Kidney epithelial cell (primary cell): ENCODE measurements around the gene TMEM187. TPM values are rescaled to one million over a fixed set of nuclear protein-coding genes. Genes with fewer than 3 reads are reported as not detected.

ENCODE experiments used
- DNase-seq: peaks from one replicate; pipeline ENCODE4 v3.0.0-alpha.2; 2010; ENCODE audit warnings: low read depth
- H3K27me3 ChIP-seq: 2 replicates; pipeline ENCODE4 v1.6.0; 2011; ENCODE audit warnings: low read length; ENCODE audit not compliant: control insufficient read depth, insufficient read depth
- H3K36me3 ChIP-seq: 2 replicates; pipeline ENCODE4 v1.5.1; 2011; ENCODE audit warnings: low read length; ENCODE audit not compliant: control insufficient read depth, insufficient read depth
- H3K4me3 ChIP-seq: 2 replicates; pipeline ENCODE4 v1.5.1; 2011; ENCODE audit warnings: low read depth, mild to moderate bottlenecking, control low read depth, low read length
- total RNA-seq: library from RNA; depleted of rRNA; stranded (reverse); fragments of >200 nt; gene quantifications from 2 replicates; pipeline ENCODE4 v1.2.3, GENCODE V29; 2015
- TF ChIP-seq, protein P1 (sequence below): IDR thresholded peaks from 2 replicates; pipeline ENCODE4 v1.5.1; 2011; ENCODE audit warnings: mild to moderate bottlenecking, moderate library complexity, low read length, control low read depth, inconsistent platforms; ENCODE audit not compliant: insufficient read depth, poor library complexity, severe bottlenecking

Gene TMEM187
- total RNA-seq, 1 donor from 2014 or later, result 6.7 TPM

DNA sequence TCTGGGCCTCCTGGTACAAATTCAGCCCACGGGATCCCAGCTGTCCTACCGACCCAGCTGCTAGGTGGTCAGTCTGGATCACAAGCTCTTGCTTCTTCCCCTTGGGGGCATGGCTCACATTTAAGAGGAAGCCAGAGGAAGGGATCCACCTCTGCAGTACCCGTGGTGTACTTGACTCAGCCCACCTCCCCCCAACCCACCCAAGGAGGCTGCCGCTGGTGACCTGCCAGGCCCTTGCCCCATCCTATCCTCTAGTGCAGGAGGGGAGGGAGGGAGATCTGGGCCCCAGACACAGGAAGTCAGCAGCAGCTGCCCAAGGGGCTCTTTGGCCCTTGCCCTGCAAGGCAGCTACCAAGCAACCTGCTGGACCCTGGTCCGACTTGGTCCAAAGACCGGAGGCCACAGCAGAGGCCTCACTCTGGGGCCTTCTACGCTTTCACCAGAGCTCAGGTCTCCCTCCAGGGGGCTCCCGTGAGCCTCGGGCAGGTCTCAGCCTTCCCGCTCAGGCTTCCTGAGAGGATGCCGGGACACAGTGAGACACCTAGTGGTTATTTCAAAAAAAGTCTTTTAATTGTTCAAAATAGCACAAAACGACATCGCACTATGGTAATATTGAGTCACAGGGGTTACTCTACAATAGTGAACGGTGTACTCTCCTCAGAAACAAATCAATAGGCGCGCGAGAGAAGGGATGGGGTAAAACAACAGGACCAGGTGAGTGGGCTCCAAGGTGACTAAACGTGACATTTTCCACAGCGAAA, 25.4 kb upstream of the TMEM187 start:
- Histone ChIP-seq H3K27me3 (no peaks in the 10 kb centered on the region), H3K4me3 (no peak overlapping the region), H3K36me3 (peaks cover 4% of the 10 kb centered on the region)
- no peak for DNase-seq
- TF ChIP-seq, protein P1, sequence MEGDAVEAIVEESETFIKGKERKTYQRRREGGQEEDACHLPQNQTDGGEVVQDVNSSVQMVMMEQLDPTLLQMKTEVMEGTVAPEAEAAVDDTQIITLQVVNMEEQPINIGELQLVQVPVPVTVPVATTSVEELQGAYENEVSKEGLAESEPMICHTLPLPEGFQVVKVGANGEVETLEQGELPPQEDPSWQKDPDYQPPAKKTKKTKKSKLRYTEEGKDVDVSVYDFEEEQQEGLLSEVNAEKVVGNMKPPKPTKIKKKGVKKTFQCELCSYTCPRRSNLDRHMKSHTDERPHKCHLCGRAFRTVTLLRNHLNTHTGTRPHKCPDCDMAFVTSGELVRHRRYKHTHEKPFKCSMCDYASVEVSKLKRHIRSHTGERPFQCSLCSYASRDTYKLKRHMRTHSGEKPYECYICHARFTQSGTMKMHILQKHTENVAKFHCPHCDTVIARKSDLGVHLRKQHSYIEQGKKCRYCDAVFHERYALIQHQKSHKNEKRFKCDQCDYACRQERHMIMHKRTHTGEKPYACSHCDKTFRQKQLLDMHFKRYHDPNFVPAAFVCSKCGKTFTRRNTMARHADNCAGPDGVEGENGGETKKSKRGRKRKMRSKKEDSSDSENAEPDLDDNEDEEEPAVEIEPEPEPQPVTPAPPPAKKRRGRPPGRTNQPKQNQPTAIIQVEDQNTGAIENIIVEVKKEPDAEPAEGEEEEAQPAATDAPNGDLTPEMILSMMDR, result peak; percentile 95

DNA sequence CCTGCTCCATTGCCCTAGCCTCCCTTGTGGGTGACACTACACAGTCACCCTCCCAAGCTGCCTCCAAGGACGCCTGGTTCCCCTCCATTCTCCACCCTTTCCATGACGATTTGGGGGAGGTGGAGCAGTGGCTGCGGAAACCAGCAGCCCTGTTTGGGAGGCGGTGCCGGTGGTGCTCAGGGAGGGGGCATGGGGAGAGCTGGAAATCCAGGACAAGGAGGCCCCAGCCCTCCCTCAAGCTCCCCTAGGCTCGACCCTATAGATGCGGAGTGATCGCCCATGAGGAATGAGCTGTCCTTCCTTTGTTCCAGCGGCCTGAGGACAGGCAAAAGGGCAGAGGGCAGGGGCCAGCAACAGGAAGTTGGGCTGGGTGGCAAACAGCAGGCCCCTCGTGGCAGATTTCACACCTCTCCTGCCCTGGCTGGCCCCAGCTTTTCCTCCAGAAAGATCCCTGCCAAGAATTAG, 24.5 kb upstream of the TMEM187 start:
- H3K27me3 ChIP-seq, result no peaks in the 10 kb centered on the region
- TF ChIP-seq, protein P1, result no peak
- H3K36me3 ChIP-seq, result peaks cover 5% of the 10 kb centered on the region
- H3K4me3 ChIP-seq, result no peak overlapping the region
- no peak for DNase-seq

DNA sequence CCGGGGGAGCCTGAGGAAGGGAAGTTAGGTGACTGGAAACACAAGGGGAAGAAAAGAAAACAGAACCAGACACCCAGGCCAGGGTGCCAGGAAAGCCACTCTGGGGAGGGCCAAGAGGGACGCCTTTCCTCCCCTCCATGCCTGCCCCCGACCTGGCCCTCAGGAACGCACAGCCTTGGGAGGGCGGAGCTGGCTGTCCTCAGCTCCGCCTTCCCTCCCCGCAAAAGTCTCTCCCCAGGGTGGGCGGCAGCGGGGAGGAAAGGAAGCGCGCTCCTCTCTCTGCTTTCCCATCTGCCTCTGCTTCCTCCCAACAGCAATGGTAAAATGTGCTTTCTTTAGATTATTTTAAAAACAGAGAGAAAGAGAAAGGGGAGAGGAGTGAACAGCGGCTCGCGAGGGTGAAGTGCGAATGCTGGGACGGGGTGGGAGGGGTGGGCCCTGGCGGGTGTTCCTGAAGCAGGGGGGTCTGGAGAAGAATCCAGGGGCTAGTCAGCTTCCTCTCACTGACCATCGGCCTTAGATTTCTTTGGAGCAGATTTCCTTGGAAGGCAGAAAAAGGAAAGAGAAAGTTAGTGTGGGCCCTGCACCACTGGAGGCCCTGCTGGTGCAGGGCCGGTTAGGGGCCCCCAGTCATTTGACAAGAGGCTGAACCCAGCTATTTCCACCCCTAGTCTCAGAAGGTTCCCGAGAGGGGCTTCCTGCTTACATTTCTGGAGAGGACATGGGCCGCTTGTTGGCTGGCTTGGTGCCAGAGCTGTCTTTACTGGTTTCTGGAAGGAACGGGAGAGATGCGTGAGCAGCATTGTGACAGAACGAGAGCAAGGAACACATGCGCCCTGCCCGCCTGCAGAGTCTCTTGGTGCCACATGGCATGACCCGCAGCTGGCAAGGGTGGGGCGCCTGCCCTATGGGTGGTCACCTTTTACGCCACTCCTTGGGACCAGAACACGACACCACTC, 23.4 kb upstream of the TMEM187 start:
- no peak for DNase-seq
- H3K27me3 ChIP-seq, result no peaks in the 10 kb centered on the region
- no peak overlapping the region for H3K4me3 ChIP-seq
- peaks cover 6% of the 10 kb centered on the region for H3K36me3 ChIP-seq
- TF ChIP-seq, protein P1, result no peak

DNA sequence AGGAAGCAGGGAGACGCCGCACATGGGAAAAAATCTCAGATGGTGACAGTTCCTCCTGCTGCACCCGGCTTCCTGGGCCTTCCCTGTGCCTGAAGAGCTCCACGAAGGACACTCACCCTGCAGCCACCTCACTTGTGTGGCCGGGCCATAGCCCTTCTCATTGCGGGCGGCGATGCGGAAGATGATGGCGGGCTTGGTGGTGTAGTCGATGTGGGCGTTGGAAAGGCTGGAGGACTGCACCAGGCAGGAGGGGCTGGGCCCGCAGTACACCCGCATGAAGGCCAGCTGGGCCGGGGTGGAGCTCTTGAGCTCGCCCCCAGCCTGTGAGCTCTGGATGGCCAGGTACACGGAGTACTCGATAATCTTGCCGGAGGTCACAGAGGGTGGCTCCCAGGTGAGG, 22.4 kb upstream of the TMEM187 start:
- DNase-seq, result no peak
- no peak overlapping the region for H3K4me3 ChIP-seq
- TF ChIP-seq, protein P1, result no peak
- H3K27me3 ChIP-seq, result no peaks in the 10 kb centered on the region
- H3K36me3 ChIP-seq, result peaks cover 6% of the 10 kb centered on the region

DNA sequence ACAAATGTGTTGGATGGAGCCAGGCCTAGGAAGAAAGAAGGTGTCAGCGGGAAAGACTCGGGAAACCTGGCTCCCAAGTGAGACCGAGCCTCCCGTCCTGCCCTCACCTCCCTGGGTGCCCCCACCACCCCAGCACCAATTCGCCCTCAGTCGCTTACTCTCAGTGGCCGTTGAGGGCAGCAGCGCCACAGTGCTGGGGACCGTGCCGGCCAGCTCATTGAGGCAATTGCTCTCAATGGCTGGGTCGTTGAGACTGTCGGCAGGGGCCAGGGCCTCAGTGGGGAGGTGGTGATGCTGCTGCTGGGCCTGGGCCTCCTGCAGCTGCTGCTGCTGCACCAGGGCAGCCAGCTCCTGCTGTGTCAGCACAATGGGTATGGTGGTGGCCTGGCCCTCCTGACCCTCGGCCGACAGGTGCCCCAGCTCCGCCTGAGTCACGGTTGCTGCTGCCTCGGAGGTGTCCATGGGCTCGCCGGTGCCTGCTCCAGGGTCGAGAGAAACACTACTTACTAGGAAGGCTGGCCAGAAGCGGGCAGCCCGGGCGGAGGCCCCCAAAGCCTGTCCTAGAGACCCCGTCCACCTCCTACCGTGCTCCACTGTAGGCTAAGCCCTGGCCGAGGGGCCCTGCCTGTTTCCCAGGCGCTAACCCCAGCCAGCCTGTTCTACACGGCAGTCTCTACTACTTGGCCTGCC, 20.7 kb upstream of the TMEM187 start:
- no peak overlapping the region for H3K4me3 ChIP-seq
- H3K27me3 ChIP-seq, result no peaks in the 10 kb centered on the region
- TF ChIP-seq, protein P1, result no peak
- DNase-seq, result no peak
- H3K36me3 ChIP-seq, result peaks cover 7% of the 10 kb centered on the region
